ENCODE measurements around the gene HMX1.

The HMX1 gene

GRCh38 chr4:8817096-8817812 is 54.4 kb downstream of the HMX1 start:
- DNase-seq: no peak
